IgD-negative memory B cell (primary cell): ENCODE results near the gene SLC9A2. TPM values are rescaled to one million over a fixed set of nuclear protein-coding genes. Genes with fewer than 3 reads are reported as not detected.

Experiments used
- H3K27ac Mint-ChIP-seq, 3 donors: one replicate each; pipeline ENCODE4 v1.8.0; 2020 to 2022; ENCODE audit warnings: mild to moderate bottlenecking in 3 of 3, mixed read lengths in 3 of 3, moderate library complexity in 1 of 3
- H3K27me3 Mint-ChIP-seq: one replicate; pipeline ENCODE4 v1.8.0; 2021; ENCODE audit warnings: mixed read lengths
- H3K36me3 Mint-ChIP-seq: one replicate; pipeline ENCODE4 v1.8.0; 2020; ENCODE audit warnings: mild to moderate bottlenecking, mixed read lengths
- H3K4me1 Mint-ChIP-seq, 3 donors: one replicate each; pipeline ENCODE4 v1.8.0; 2020 to 2022; ENCODE audit warnings: mixed read lengths in 3 of 3, mild to moderate bottlenecking in 1 of 3
- H3K4me3 Mint-ChIP-seq, 4 donors: one replicate each; pipeline ENCODE4 v1.8.0; 2020 to 2022; ENCODE audit warnings: mild to moderate bottlenecking in 4 of 4, mixed read lengths in 4 of 4, moderate library complexity in 3 of 4
- H3K9me3 Mint-ChIP-seq, 3 donors: one replicate each; pipeline ENCODE4 v1.8.0; 2020 to 2021; ENCODE audit warnings: mixed read lengths in 3 of 3, mild to moderate bottlenecking in 1 of 3
- polyA plus RNA-seq: library from polyadenylated mRNA; unstranded; fragments of 300-500 nt; fragmentation: Illumina TruSeq; gene quantifications from one replicate; pipeline ENCODE4 v1.2.3, GENCODE V29; 2021

The SLC9A2 gene
- polyA plus RNA-seq, 1 donor from 2014 or later: not detected

GRCh38 chr2:102674836-102675235, 55.5 kb downstream of the SLC9A2 start:
- H3K27me3 Mint-ChIP-seq: peaks cover 13% of the 10 kb centered on the region
- H3K9me3 Mint-ChIP-seq: no peaks in the 10 kb centered on the region
- H3K36me3 Mint-ChIP-seq: no peaks in the 10 kb centered on the region
- peaks cover 1 to 5% (median 4%) of the 10 kb centered on the region in 3 donors for H3K4me1 Mint-ChIP-seq
- H3K27ac Mint-ChIP-seq: no peak overlapping the region
- H3K4me3 Mint-ChIP-seq: no peak overlapping the region

GRCh38 chr2:102677244-102678215, 58.2 kb downstream of the SLC9A2 start:
- Mint-ChIP-seq H3K4me1 (peaks cover 0 to 1% (median 0%) of the 10 kb centered on the region in 3 donors), H3K4me3 (no peak overlapping the region), H3K9me3 (no peaks in the 10 kb centered on the region), H3K36me3 (no peaks in the 10 kb centered on the region), H3K27ac (no peak overlapping the region), H3K27me3 (peaks cover 14% of the 10 kb centered on the region)

GRCh38 chr2:102678442-102678841, 59.1 kb downstream of the SLC9A2 start:
- no peak overlapping the region for H3K27ac Mint-ChIP-seq
- H3K4me3 Mint-ChIP-seq: no peak overlapping the region
- H3K36me3 Mint-ChIP-seq: no peaks in the 10 kb centered on the region
- H3K27me3 Mint-ChIP-seq: peaks cover 14% of the 10 kb centered on the region
- no peaks in the 10 kb centered on the region for H3K9me3 Mint-ChIP-seq
- peaks cover 0 to 1% (median 0%) of the 10 kb centered on the region in 3 donors for H3K4me1 Mint-ChIP-seq

GRCh38 chr2:102686479-102687439, 67.4 kb downstream of the SLC9A2 start:
- Mint-ChIP-seq H3K27me3 (peaks cover 4% of the 10 kb centered on the region), H3K4me1 (peaks cover 0 to 1% (median 0%) of the 10 kb centered on the region in 3 donors), H3K9me3 (no peaks in the 10 kb centered on the region), H3K4me3 (no peak overlapping the region), H3K36me3 (peaks cover 3% of the 10 kb centered on the region), H3K27ac (no peak overlapping the region)

GRCh38 chr2:102690012-102690411, 70.7 kb downstream of the SLC9A2 start:
- Mint-ChIP-seq H3K9me3 (no peaks in the 10 kb centered on the region), H3K36me3 (peaks cover 3% of the 10 kb centered on the region), H3K27me3 (peaks cover 3% of the 10 kb centered on the region), H3K4me1 (peaks cover 0 to 1% (median 0%) of the 10 kb centered on the region in 3 donors), H3K27ac (no peak overlapping the region), H3K4me3 (peak overlapping the region in 1 of 4 donors; percentile 47)

- no peaks in the 10 kb centered on the region for H3K9me3 Mint-ChIP-seq
- no peaks in the 10 kb centered on the region for H3K4me1 Mint-ChIP-seq
- no peaks in the 10 kb centered on the region for H3K27me3 Mint-ChIP-seq
- H3K4me3 Mint-ChIP-seq: no peak overlapping the region
- no peak overlapping the region for H3K27ac Mint-ChIP-seq
- H3K36me3 Mint-ChIP-seq: no peaks in the 10 kb centered on the region
Observed at GRCh38 chr2:102696463-102696862, 77.1 kb downstream of the SLC9A2 start.

- H3K9me3 Mint-ChIP-seq: no peaks in the 10 kb centered on the region
- no peaks in the 10 kb centered on the region for H3K4me1 Mint-ChIP-seq
- H3K27ac Mint-ChIP-seq: no peak overlapping the region
- no peaks in the 10 kb centered on the region for H3K36me3 Mint-ChIP-seq
- no peak overlapping the region for H3K4me3 Mint-ChIP-seq
- no peaks in the 10 kb centered on the region for H3K27me3 Mint-ChIP-seq
Observed at GRCh38 chr2:102698369-102699111, 79.2 kb downstream of the SLC9A2 start.

- H3K4me1 Mint-ChIP-seq: no peaks in the 10 kb centered on the region
- peaks cover 3% of the 10 kb centered on the region for H3K27me3 Mint-ChIP-seq
Observed at GRCh38 chr2:102703305-102703704, 84.0 kb downstream of the SLC9A2 start.

GRCh38 chr2:102703748-102704147, 84.4 kb downstream of the SLC9A2 start:
- Mint-ChIP-seq H3K36me3 (no peaks in the 10 kb centered on the region), H3K27me3 (peaks cover 4% of the 10 kb centered on the region), H3K9me3 (no peaks in the 10 kb centered on the region), H3K27ac (no peak overlapping the region), H3K4me1 (no peaks in the 10 kb centered on the region), H3K4me3 (no peak overlapping the region)

More at GRCh38 chr2:102703305-102703704, 84.0 kb downstream of the SLC9A2 start:
- H3K9me3 Mint-ChIP-seq: no peaks in the 10 kb centered on the region
- no peak overlapping the region for H3K4me3 Mint-ChIP-seq
- no peak overlapping the region for H3K27ac Mint-ChIP-seq
- no peaks in the 10 kb centered on the region for H3K36me3 Mint-ChIP-seq

- no peak overlapping the region for H3K4me3 Mint-ChIP-seq
- no peaks in the 10 kb centered on the region for H3K4me1 Mint-ChIP-seq
- H3K27ac Mint-ChIP-seq: no peak overlapping the region
- no peaks in the 10 kb centered on the region for H3K36me3 Mint-ChIP-seq
- no peaks in the 10 kb centered on the region for H3K9me3 Mint-ChIP-seq
- H3K27me3 Mint-ChIP-seq: peaks cover 4% of the 10 kb centered on the region
Observed at GRCh38 chr2:102704531-102704930, 85.2 kb downstream of the SLC9A2 start.

GRCh38 chr2:102707796-102708695, 88.7 kb downstream of the SLC9A2 start:
- Mint-ChIP-seq H3K27me3 (peaks cover 4% of the 10 kb centered on the region), H3K27ac (no peak overlapping the region), H3K9me3 (no peaks in the 10 kb centered on the region), H3K36me3 (no peaks in the 10 kb centered on the region), H3K4me1 (no peaks in the 10 kb centered on the region), H3K4me3 (no peak overlapping the region)

GRCh38 chr2:102708847-102709559, 89.7 kb downstream of the SLC9A2 start:
- H3K9me3 Mint-ChIP-seq: no peaks in the 10 kb centered on the region
- H3K36me3 Mint-ChIP-seq: no peaks in the 10 kb centered on the region
- no peaks in the 10 kb centered on the region for H3K4me1 Mint-ChIP-seq
- H3K27ac Mint-ChIP-seq: no peak overlapping the region
- H3K4me3 Mint-ChIP-seq: no peak overlapping the region
- H3K27me3 Mint-ChIP-seq: peaks cover 4% of the 10 kb centered on the region

GRCh38 chr2:102717308-102718018, 98.1 kb downstream of the SLC9A2 start:
- Mint-ChIP-seq H3K27me3 (no peaks in the 10 kb centered on the region), H3K9me3 (no peaks in the 10 kb centered on the region), H3K27ac (no peak overlapping the region), H3K4me1 (peaks cover 0 to 2% (median 0%) of the 10 kb centered on the region in 3 donors), H3K36me3 (peaks cover 6% of the 10 kb centered on the region), H3K4me3 (no peak overlapping the region)
